Measurements from ENCODE around the gene IDE. TPM values are rescaled to one million over a fixed set of nuclear protein-coding genes. Genes with fewer than 3 reads are reported as not detected.
"Not testable (repeated sequence)": the region's sequence is repeated elsewhere in the genome, so short reads cannot be mapped to it uniquely, and the experiment has no call there.

The IDE gene
- total RNA-seq, 4 donors from 2014 or later: 41.2 to 71.0 (median 52.9) TPM

DNA sequence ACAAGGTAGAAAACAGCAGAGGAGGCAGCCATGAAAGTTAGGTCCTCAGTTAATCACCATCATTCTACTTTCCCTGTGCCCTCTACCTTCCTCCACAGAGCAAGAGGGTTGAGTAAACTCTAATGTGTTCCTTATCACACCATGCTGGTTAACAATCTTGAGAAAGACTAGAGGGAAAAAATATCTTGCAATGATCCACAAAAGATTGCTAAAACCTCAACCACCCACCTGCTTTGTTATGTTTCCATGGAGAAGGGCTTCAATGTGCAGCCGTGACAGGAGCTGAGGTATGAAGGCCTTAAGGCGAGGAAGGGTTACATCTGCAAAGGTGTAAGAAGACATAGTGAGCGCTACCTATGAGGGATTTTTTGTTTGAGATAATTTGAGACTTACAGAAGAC lies 103.9 kb downstream of the IDE start:
- in situ Hi-C loops (cut with MboI; ENCODE audit: low sequenced_read_pairs in 4 of 4): loop anchor here in 1 of 4 donors (25.0 kb wide), 1 partner anchor 633 kb away; no protein-coding TSS in a partner anchor
- H3K9me3 ChIP-seq: no peaks in the 10 kb centered on the region
- peaks cover 5 to 94% of the 10 kb centered on the region in 2 donors for H3K36me3 ChIP-seq
- intact Hi-C loops (cut with DNase I; ENCODE audit: low total_unique reads): no loop called here
- no peaks in the 10 kb centered on the region for H3K27me3 ChIP-seq
- no peaks in the 10 kb centered on the region for H3K4me1 ChIP-seq
- no peak overlapping the region for H3K4me3 ChIP-seq
- DNase-seq (no peak), ATAC-seq (no peak)
- no peak for TF ChIP-seq POLR2A (IDR thresholded peaks at IDR 0.05)
- TF ChIP-seq, protein P1, sequence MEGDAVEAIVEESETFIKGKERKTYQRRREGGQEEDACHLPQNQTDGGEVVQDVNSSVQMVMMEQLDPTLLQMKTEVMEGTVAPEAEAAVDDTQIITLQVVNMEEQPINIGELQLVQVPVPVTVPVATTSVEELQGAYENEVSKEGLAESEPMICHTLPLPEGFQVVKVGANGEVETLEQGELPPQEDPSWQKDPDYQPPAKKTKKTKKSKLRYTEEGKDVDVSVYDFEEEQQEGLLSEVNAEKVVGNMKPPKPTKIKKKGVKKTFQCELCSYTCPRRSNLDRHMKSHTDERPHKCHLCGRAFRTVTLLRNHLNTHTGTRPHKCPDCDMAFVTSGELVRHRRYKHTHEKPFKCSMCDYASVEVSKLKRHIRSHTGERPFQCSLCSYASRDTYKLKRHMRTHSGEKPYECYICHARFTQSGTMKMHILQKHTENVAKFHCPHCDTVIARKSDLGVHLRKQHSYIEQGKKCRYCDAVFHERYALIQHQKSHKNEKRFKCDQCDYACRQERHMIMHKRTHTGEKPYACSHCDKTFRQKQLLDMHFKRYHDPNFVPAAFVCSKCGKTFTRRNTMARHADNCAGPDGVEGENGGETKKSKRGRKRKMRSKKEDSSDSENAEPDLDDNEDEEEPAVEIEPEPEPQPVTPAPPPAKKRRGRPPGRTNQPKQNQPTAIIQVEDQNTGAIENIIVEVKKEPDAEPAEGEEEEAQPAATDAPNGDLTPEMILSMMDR (IDR thresholded peaks at IDR 0.05 in 4 of 5, conservative IDR thresholded peaks at IDR 0.05 in 1 of 5): no peak
- no peak overlapping the region for H3K27ac ChIP-seq

DNA sequence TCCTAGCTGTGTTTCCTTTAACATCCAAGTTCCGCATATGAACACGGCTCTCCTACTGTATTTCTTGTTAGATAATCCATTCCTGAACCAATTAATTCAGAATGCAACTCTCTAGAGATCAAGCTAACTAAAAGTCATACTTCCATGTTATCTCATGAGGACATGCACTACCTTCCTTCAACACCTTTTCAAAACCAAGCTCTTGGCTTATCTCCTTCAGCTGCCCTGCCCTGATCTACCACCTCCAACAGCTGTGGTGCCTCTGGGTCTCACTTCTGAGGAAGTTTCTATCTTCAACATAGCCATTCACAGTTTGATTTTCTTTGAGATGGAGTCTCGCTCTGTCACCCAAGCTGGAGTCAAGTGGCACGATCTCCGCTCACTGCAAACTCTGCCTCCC lies 109.5 kb downstream of the IDE start:
- Histone ChIP-seq H3K9me3 (no peaks in the 10 kb centered on the region), H3K27ac (no peak overlapping the region), H3K27me3 (no peaks in the 10 kb centered on the region), H3K4me1 (no peaks in the 10 kb centered on the region), H3K36me3 (peaks cover 5 to 93% of the 10 kb centered on the region in 2 donors), H3K4me3 (no peak overlapping the region)
- TF ChIP-seq POLR2A (IDR thresholded peaks at IDR 0.05): no peak
- TF ChIP-seq, protein P1 (IDR thresholded peaks at IDR 0.05 in 4 of 5, conservative IDR thresholded peaks at IDR 0.05 in 1 of 5): no peak
- ATAC-seq: no peak
- in situ Hi-C loops (cut with MboI; ENCODE audit: low sequenced_read_pairs in 4 of 4) (loop anchor here in 1 of 4 donors (25.0 kb wide), 1 partner anchor 627 kb away; no protein-coding TSS in a partner anchor), intact Hi-C loops (cut with DNase I; ENCODE audit: low total_unique reads) (no loop called here)
- DNase-seq: no peak

DNA sequence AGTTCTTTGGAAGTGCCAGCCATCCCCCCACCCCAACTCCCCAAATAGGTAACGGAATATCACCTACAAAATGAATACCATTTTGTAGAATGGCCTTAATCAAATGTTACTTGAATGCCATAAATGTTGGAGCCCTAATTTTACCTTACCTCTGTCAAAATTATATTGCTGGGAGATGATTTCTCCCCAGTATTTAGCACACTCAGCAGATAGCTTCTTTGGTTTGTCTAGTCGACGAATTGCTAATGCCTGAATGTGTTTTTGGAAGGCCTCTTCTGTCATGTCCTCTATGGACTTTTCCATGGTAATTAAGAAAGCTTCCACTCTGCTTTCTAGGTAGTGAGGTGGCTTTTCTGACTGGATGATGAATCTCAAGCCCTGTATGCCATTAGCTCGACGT lies 110.3 kb downstream of the IDE start:
- H3K4me1 ChIP-seq: no peaks in the 10 kb centered on the region
- in situ Hi-C loops (cut with MboI; ENCODE audit: low sequenced_read_pairs in 4 of 4): loop anchor here in 1 of 4 donors (25.0 kb wide), 1 partner anchor 626 kb away; no protein-coding TSS in a partner anchor

DNA sequence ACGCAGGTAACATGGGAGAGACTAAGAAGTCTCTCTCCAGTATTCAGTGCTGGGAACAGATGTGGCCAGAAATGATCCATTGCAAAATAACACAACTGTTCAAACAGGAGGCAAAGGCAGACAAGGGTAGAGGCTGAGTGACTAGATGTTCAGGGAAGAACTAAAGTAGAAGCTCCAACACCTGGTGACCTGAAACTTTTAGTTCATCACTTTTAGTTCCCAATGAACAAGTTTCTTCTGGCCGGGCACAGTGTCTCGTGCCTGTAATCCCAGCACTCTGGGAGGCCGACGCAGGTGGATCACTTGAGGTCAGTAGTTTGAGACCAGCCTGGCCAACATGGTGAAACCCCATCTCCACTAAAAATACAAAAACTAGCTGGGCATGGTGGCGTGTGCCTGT lies 118.9 kb downstream of the IDE start:
- in situ Hi-C loops (cut with MboI; ENCODE audit: low sequenced_read_pairs in 4 of 4): loop anchor here in 1 of 4 donors (25.0 kb wide), 1 partner anchor 618 kb away; no protein-coding TSS in a partner anchor
- peaks cover 0 to 64% of the 10 kb centered on the region in 2 donors for H3K36me3 ChIP-seq
- intact Hi-C loops (cut with DNase I; ENCODE audit: low total_unique reads); ATAC-seq; H3K4me1 ChIP-seq; H3K9me3 ChIP-seq; H3K27ac ChIP-seq; H3K4me3 ChIP-seq; DNase-seq; H3K27me3 ChIP-seq: not testable (repeated sequence)

More for the DNA sequence above, 110.3 kb downstream of the IDE start:
- no peak for ATAC-seq
- Histone ChIP-seq H3K27me3 (no peaks in the 10 kb centered on the region), H3K36me3 (peaks cover 3 to 91% of the 10 kb centered on the region in 2 donors), H3K9me3 (no peaks in the 10 kb centered on the region), H3K27ac (no peak overlapping the region), H3K4me3 (no peak overlapping the region)
- TF ChIP-seq, protein P1 (IDR thresholded peaks at IDR 0.05 in 4 of 5, conservative IDR thresholded peaks at IDR 0.05 in 1 of 5): no peak
- no peak for TF ChIP-seq POLR2A (IDR thresholded peaks at IDR 0.05)
- no peak for DNase-seq
- intact Hi-C loops (cut with DNase I; ENCODE audit: low total_unique reads): no loop called here

DNA sequence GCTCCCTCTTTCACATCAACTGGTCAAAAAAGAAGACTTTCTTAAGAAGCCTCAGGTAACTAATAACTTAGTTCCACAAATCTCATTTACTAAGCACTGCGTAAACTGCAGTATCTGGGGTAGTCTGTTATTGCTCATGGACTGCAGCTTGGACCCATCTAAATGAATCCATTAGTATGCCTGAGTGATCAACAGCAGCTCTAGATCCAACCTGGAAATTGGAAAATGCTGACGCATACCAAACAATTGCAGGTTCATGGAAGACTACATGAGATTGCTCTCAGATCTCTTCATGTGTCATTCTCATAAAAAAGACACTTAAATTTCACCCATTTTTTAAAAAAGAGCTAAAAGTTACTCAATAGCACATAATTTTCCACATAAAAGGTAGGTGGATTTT lies 121.6 kb downstream of the IDE start:
- peaks cover 0 to 55% of the 10 kb centered on the region in 2 donors for H3K36me3 ChIP-seq
- no peak overlapping the region for H3K4me3 ChIP-seq
- intact Hi-C loops (cut with DNase I; ENCODE audit: low total_unique reads): no loop called here

More for the DNA sequence above, 121.6 kb downstream of the IDE start:
- TF ChIP-seq POLR2A (IDR thresholded peaks at IDR 0.05): no peak
- TF ChIP-seq, protein P1 (IDR thresholded peaks at IDR 0.05 in 4 of 5, conservative IDR thresholded peaks at IDR 0.05 in 1 of 5): no peak
- H3K4me1 ChIP-seq: no peaks in the 10 kb centered on the region
- DNase-seq (no peak), ATAC-seq (no peak)
- H3K27ac ChIP-seq: no peak overlapping the region
- no peaks in the 10 kb centered on the region for H3K27me3 ChIP-seq
- no peaks in the 10 kb centered on the region for H3K9me3 ChIP-seq
- in situ Hi-C loops (cut with MboI; ENCODE audit: low sequenced_read_pairs in 4 of 4): loop anchor here in 1 of 4 donors (25.0 kb wide), 1 partner anchor 615 kb away; no protein-coding TSS in a partner anchor
